ENCODE results near the gene ARID1B. TPM values are rescaled to one million over a fixed set of nuclear protein-coding genes. Genes with fewer than 3 reads are reported as not detected.

The ARID1B gene
- total RNA-seq, 2 experiments from 2014 or later = 90.1 to 164 TPM

DNA sequence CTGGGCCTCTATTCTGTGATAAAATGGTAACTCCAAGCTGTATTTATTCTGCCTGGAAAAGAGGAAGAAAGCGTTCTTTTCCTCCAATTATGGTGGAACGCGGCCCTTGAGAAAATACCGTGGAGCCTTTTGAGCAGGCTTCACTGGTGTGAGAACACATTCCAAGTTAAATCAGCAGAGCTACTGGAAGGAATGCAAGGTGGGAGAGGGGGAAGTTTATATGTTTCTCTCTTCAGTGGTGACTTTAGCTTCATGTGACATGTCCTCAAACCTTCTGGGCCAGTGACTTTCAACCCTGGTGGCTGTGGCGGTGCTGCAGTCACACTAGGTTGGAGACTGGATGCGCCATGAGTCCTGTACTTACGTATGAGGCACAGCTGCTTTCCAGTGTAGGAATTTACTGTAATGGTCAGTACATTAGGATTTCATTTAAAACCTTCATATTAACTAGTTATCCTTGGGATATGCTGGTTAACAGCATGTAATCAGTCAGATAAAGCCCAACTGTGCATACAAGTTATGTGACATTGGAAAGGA, 221.7 kb downstream of the ARID1B start:
- Histone ChIP-seq H3K27ac (ENCODE audit: low read depth, low read length, poor library complexity, severe bottlenecking) (no peak overlapping the region), H3K79me2 (ENCODE audit: insufficient read depth, low read depth, low read length) (peaks cover 47% of the 10 kb centered on the region), H4K20me1 (ENCODE audit: insufficient read depth, low read length) (no peaks in the 10 kb centered on the region), H3K36me3 (ENCODE audit: insufficient read depth, low read length) (no peaks in the 10 kb centered on the region; the same call in 1 of the 2 replicates), H3K4me1 (ENCODE audit: insufficient read depth, low read length, poor library complexity, severe bottlenecking) (peaks cover 25% of the 10 kb centered on the region), H3K4me3 (ENCODE audit: low read depth, low read length, poor library complexity, severe bottlenecking) (no peak overlapping the region), H2AFZ (ENCODE audit: low read length) (no peak overlapping the region), H3K9me2 (ENCODE audit: insufficient read depth, low read length) (no peaks in the 10 kb centered on the region), H3K4me2 (ENCODE audit: low read length) (no peak overlapping the region), H3K9me3 (ENCODE audit: low read length) (no peaks in the 10 kb centered on the region)
- TF ChIP-seq, protein P1, sequence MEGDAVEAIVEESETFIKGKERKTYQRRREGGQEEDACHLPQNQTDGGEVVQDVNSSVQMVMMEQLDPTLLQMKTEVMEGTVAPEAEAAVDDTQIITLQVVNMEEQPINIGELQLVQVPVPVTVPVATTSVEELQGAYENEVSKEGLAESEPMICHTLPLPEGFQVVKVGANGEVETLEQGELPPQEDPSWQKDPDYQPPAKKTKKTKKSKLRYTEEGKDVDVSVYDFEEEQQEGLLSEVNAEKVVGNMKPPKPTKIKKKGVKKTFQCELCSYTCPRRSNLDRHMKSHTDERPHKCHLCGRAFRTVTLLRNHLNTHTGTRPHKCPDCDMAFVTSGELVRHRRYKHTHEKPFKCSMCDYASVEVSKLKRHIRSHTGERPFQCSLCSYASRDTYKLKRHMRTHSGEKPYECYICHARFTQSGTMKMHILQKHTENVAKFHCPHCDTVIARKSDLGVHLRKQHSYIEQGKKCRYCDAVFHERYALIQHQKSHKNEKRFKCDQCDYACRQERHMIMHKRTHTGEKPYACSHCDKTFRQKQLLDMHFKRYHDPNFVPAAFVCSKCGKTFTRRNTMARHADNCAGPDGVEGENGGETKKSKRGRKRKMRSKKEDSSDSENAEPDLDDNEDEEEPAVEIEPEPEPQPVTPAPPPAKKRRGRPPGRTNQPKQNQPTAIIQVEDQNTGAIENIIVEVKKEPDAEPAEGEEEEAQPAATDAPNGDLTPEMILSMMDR (conservative IDR thresholded peaks at IDR 0.05; ENCODE audit: low read length) = no peak
- TF ChIP-seq EZH2phosphoT487 (IDR thresholded peaks at IDR 0.05; ENCODE audit: borderline replicate concordance, low read depth, low read length) = no peak
- POLR2A ChIA-PET = interaction anchor here (0.6 to 1.2 kb wide), 5 partner anchors 8 to 186 kb away, joined by 3 to 6 read pairs (median 3); no protein-coding TSS in a partner anchor
- DNase-seq (ENCODE audit: low spot score) = no peak
- no TSS peak for BruUV-seq (replicated peaks)
- intact Hi-C loops (cut with micrococcal nuclease; ENCODE audit: unreplicated experiment) = no loop called here
- CTCF ChIA-PET (ENCODE audit: unreplicated experiment) = no interaction called here

DNA sequence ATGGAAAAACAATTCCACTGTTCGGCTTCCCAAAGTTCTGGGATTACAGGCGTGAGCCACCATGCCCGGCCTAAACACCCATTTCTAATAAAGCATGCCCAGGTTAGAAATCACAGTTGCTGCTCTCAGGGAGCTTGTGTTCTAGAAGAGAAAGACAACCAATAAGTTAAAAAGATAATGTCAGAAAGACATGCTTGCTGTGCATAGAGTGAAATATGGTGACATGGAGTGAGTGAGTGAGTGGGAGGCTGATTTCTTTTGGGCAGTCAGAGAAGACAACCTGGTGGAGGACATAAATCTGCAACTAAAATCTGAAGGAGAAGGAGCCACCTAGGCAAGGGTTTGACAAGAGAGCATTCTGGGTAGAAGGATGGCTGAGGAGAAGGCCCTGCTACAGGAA, 222.6 kb downstream of the ARID1B start:
- no peaks in the 10 kb centered on the region for H4K20me1 ChIP-seq (ENCODE audit: insufficient read depth, low read length)
- H3K79me2 ChIP-seq (ENCODE audit: insufficient read depth, low read depth, low read length) = peaks cover 42% of the 10 kb centered on the region; the same call in 1 of the 2 replicates
- intact Hi-C loops (cut with micrococcal nuclease; ENCODE audit: unreplicated experiment) = no loop called here
- BruUV-seq (replicated peaks) = no TSS peak
- CTCF ChIA-PET (ENCODE audit: unreplicated experiment) = no interaction called here
- no peak overlapping the region for H3K27ac ChIP-seq (ENCODE audit: low read depth, low read length, poor library complexity, severe bottlenecking)
- H3K36me3 ChIP-seq (ENCODE audit: insufficient read depth, low read length) = no peaks in the 10 kb centered on the region; the same call in 1 of the 2 replicates
- no peaks in the 10 kb centered on the region for H3K9me2 ChIP-seq (ENCODE audit: insufficient read depth, low read length)
- POLR2A ChIA-PET = interaction anchor here (1.2 kb wide), 1 partner anchor 9 kb away, joined by 3 read pairs; no protein-coding TSS in a partner anchor
- H2AFZ ChIP-seq (ENCODE audit: low read length) = no peak overlapping the region
- peaks cover 16% of the 10 kb centered on the region for H3K4me1 ChIP-seq (ENCODE audit: insufficient read depth, low read length, poor library complexity, severe bottlenecking)
- H3K9me3 ChIP-seq (ENCODE audit: low read length) = no peaks in the 10 kb centered on the region
- no peak overlapping the region for H3K4me2 ChIP-seq (ENCODE audit: low read length)
- no peak overlapping the region for H3K4me3 ChIP-seq (ENCODE audit: low read depth, low read length, poor library complexity, severe bottlenecking)
- TF ChIP-seq, protein P1 (conservative IDR thresholded peaks at IDR 0.05; ENCODE audit: low read length) = no peak
- no peak for TF ChIP-seq EZH2phosphoT487 (IDR thresholded peaks at IDR 0.05; ENCODE audit: borderline replicate concordance, low read depth, low read length)
- DNase-seq (ENCODE audit: low spot score) = no peak

DNA sequence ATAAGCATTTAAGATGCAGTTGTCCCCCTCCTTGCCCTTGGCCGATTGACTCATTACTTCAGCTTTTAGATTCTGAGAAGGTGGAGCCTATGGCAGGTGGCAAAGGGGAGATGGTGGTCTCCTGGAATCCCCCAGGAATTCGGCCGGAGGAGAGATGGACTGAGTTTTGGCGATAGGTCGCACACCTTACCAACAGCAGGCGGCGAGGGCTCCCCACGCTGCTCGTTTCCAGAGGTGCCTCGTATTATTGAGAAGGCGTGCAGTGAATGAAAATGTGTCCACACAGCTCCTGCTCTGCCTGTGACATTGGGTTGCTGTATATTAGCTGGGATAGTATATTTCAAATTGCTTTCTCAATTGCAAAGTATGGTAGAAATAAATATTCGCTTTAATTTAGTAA, 224.5 kb downstream of the ARID1B start:
- Histone ChIP-seq H3K4me2 (ENCODE audit: low read length) (no peak overlapping the region), H3K4me3 (ENCODE audit: low read depth, low read length, poor library complexity, severe bottlenecking) (no peak overlapping the region), H2AFZ (ENCODE audit: low read length) (no peak overlapping the region), H3K9me3 (ENCODE audit: low read length) (no peaks in the 10 kb centered on the region), H3K4me1 (ENCODE audit: insufficient read depth, low read length, poor library complexity, severe bottlenecking) (peaks cover 11% of the 10 kb centered on the region), H3K27ac (ENCODE audit: low read depth, low read length, poor library complexity, severe bottlenecking) (no peak overlapping the region), H3K79me2 (ENCODE audit: insufficient read depth, low read depth, low read length) (peaks cover 25% of the 10 kb centered on the region; the same call in 1 of the 2 replicates), H3K9me2 (ENCODE audit: insufficient read depth, low read length) (no peaks in the 10 kb centered on the region), H4K20me1 (ENCODE audit: insufficient read depth, low read length) (no peaks in the 10 kb centered on the region), H3K36me3 (ENCODE audit: insufficient read depth, low read length) (no peaks in the 10 kb centered on the region)
- intact Hi-C loops (cut with micrococcal nuclease; ENCODE audit: unreplicated experiment) = no loop called here
- no peak for TF ChIP-seq EZH2phosphoT487 (IDR thresholded peaks at IDR 0.05; ENCODE audit: borderline replicate concordance, low read depth, low read length)
- TF ChIP-seq, protein P1 (conservative IDR thresholded peaks at IDR 0.05; ENCODE audit: low read length) = no peak
- ChIA-PET CTCF (ENCODE audit: unreplicated experiment) (no interaction called here), POLR2A (interaction anchor here (0.9 to 1.3 kb wide), 2 partner anchors 13 to 14 kb away, joined by 3 to 5 read pairs; no protein-coding TSS in a partner anchor)
- DNase-seq (ENCODE audit: low spot score) = no peak
- no TSS peak for BruUV-seq (replicated peaks)

Data from OCI-LY7 (cell line).